GM19240 (cell line): ENCODE measurements around the gene CD40.

Experiments used
- DNase-seq: peaks from one replicate; pipeline ENCODE4 v3.0.0; 2011; ENCODE audit warnings: low spot score; ENCODE audit not compliant: insufficient read length

CD40 gene

GRCh38 chr20:46148313-46149208 lies 30.4 kb downstream of the CD40 start:
- no peak for DNase-seq

GRCh38 chr20:46150943-46151342 lies 32.8 kb downstream of the CD40 start:
- no peak for DNase-seq

GRCh38 chr20:46151936-46152335 lies 33.8 kb downstream of the CD40 start:
- peak; percentile 32 for DNase-seq

GRCh38 chr20:46152824-46153586 lies 34.9 kb downstream of the CD40 start:
- no peak for DNase-seq

GRCh38 chr20:46154305-46154704 lies 36.2 kb downstream of the CD40 start:
- no peak for DNase-seq

- no peak for DNase-seq
These were observed 36.7 kb downstream of the CD40 start for GRCh38 chr20:46154796-46155195.

GRCh38 chr20:46156065-46156464 lies 38.0 kb downstream of the CD40 start:
- DNase-seq = no peak

GRCh38 chr20:46157076-46157592 lies 39.0 kb downstream of the CD40 start:
- no peak for DNase-seq

GRCh38 chr20:46157625-46158024 lies 39.5 kb downstream of the CD40 start:
- no peak for DNase-seq

- DNase-seq = no peak
These were observed 40.4 kb downstream of the CD40 start for GRCh38 chr20:46158476-46158987.

- DNase-seq = no peak
These were observed 41.2 kb downstream of the CD40 start for GRCh38 chr20:46159101-46159897.

- no peak for DNase-seq
These were observed 42.5 kb downstream of the CD40 start for GRCh38 chr20:46160661-46161060.

GRCh38 chr20:46161921-46162320 lies 43.8 kb downstream of the CD40 start:
- no peak for DNase-seq

GRCh38 chr20:46164254-46164653 lies 46.1 kb downstream of the CD40 start:
- no peak for DNase-seq

GRCh38 chr20:46167080-46167479 lies 49.0 kb downstream of the CD40 start:
- no peak for DNase-seq

- DNase-seq = no peak
These were observed 50.3 kb downstream of the CD40 start for GRCh38 chr20:46168438-46168837.

- no peak for DNase-seq
These were observed 51.4 kb downstream of the CD40 start for GRCh38 chr20:46169245-46170171.

GRCh38 chr20:46171476-46171875 lies 53.4 kb downstream of the CD40 start:
- no peak for DNase-seq

GRCh38 chr20:46171909-46172308 lies 53.8 kb downstream of the CD40 start:
- DNase-seq = no peak

- no peak for DNase-seq
These were observed 54.3 kb downstream of the CD40 start for GRCh38 chr20:46172455-46172854.
